ENCODE measurements around the gene SRPK2.

DNA sequence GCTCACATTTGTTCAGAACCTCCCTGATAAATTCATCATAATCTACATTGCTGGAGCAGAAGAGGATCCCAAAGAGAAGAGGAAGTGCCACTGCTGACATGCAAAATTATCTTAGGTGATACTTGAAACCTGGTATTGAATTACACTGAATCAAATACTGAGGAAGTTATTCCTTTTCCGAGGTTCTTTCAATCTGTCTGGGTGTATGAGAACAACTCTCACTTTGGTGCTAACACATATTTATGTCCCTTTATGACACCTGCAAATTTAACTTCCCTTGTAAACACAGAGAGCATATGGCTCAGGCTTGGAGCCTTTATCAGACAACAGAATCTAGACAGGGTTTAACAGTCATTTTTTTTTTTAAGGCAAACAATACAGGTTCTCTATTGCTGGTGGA is 131.4 kb downstream of the SRPK2 start:
- TF ChIP-seq POLR2A (IDR thresholded peaks at IDR 0.05), result no peak
- TF ChIP-seq, protein P1, sequence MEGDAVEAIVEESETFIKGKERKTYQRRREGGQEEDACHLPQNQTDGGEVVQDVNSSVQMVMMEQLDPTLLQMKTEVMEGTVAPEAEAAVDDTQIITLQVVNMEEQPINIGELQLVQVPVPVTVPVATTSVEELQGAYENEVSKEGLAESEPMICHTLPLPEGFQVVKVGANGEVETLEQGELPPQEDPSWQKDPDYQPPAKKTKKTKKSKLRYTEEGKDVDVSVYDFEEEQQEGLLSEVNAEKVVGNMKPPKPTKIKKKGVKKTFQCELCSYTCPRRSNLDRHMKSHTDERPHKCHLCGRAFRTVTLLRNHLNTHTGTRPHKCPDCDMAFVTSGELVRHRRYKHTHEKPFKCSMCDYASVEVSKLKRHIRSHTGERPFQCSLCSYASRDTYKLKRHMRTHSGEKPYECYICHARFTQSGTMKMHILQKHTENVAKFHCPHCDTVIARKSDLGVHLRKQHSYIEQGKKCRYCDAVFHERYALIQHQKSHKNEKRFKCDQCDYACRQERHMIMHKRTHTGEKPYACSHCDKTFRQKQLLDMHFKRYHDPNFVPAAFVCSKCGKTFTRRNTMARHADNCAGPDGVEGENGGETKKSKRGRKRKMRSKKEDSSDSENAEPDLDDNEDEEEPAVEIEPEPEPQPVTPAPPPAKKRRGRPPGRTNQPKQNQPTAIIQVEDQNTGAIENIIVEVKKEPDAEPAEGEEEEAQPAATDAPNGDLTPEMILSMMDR (IDR thresholded peaks at IDR 0.05), result no peak
- TF ChIP-seq POLR2AphosphoS5 (IDR thresholded peaks at IDR 0.05), result no peak
- TF ChIP-seq EP300 (IDR thresholded peaks at IDR 0.05), result no peak

All from sigmoid colon (tissue), 4 donors.